NCI-H1694 (cell line): ENCODE results near the gene CTAGE15.
"Not testable (repeated sequence)": the region's sequence is repeated elsewhere in the genome, so short reads cannot be mapped to it uniquely, and the experiment has no call there.

Experiments used
- DNase-seq: peaks from one replicate; lab custom pipeline; 2025; lab: John Stamatoyannopoulos, UW

Gene CTAGE15

GRCh38 chr7:143622130-143622529, 50.5 kb downstream of the CTAGE15 start:
- not testable (repeated sequence) for DNase-seq
